Spleen (tissue), 7 donors: ENCODE measurements around the gene PPP2R3B.

Source experiments
- POLR2A ChIP-seq, 3 donors: fragments of 450-650 bp; IDR thresholded peaks; one replicate each; pipeline ENCODE4 v1.5.1; 2017; ENCODE audit warnings: antibody characterized with exemption in 3 of 3, mild to moderate bottlenecking in 1 of 3
- POLR2AphosphoS5 ChIP-seq, 3 donors: sonication (generic); formaldehyde crosslinking; IDR thresholded peaks; one replicate each; pipeline ENCODE4 v1.5.1; 2017; ENCODE audit warnings: antibody characterized with exemption in 3 of 3
- TF ChIP-seq, protein P1 (sequence below), 11 experiments: fragments of 200-600 bp in 7 of 11; fragments of 450-650 bp in 4 of 11; sonication (generic) in 4 of 11; IDR thresholded peaks in 8 of 11; conservative IDR thresholded peaks in 3 of 11; 1 replicate in 7 of 11; 2 replicates in 4 of 11; pipeline versions ENCODE4 v1.4.0 to v1.8.0; 2016 to 2021; ENCODE audit warnings: antibody characterized with exemption in 11 of 11, inconsistent platforms in 4 of 11, mild to moderate bottlenecking in 1 of 11
- donor health status: DM: no; HTN: no; CAD: no; lungs with moderate emphysema.
- donor health status: DM: no; HTN: no; CAD: no.
- donor health status: DM: no; HTN: no; CAD: no.

GRCh38 chrX:410296-410695 lies 23.6 kb upstream of the PPP2R3B start:
- TF ChIP-seq, protein P1, sequence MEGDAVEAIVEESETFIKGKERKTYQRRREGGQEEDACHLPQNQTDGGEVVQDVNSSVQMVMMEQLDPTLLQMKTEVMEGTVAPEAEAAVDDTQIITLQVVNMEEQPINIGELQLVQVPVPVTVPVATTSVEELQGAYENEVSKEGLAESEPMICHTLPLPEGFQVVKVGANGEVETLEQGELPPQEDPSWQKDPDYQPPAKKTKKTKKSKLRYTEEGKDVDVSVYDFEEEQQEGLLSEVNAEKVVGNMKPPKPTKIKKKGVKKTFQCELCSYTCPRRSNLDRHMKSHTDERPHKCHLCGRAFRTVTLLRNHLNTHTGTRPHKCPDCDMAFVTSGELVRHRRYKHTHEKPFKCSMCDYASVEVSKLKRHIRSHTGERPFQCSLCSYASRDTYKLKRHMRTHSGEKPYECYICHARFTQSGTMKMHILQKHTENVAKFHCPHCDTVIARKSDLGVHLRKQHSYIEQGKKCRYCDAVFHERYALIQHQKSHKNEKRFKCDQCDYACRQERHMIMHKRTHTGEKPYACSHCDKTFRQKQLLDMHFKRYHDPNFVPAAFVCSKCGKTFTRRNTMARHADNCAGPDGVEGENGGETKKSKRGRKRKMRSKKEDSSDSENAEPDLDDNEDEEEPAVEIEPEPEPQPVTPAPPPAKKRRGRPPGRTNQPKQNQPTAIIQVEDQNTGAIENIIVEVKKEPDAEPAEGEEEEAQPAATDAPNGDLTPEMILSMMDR (IDR thresholded peaks at IDR 0.05 in 8 of 11, conservative IDR thresholded peaks at IDR 0.05 in 3 of 11), result no peak
- no peak for TF ChIP-seq POLR2A (IDR thresholded peaks at IDR 0.05)
- no peak for TF ChIP-seq POLR2AphosphoS5 (IDR thresholded peaks at IDR 0.05)
